H1 (cell line): ENCODE results near the gene INVS. TPM values are rescaled to one million over a fixed set of nuclear protein-coding genes. Genes with fewer than 3 reads are reported as not detected.

Experiments used
- ZNF274 ChIP-seq: IDR thresholded peaks from 2 replicates; pipeline ENCODE4 v1.7.0; 2012; ENCODE audit warnings: low read length, borderline replicate concordance; ENCODE audit errors: extremely low read depth
- polyA plus RNA-seq, 7 experiments: library from polyadenylated mRNA; depleted of rRNA in 3 of 7; stranded (reverse) in 5 of 7; unstranded in 2 of 7; fragments of >200 nt in 5 of 7; fragments of 200-250 nt in 2 of 7; gene quantifications; 1 replicate in 5 of 7; 2 replicates in 1 of 7; 4 replicates in 1 of 7; pipeline versions ENCODE4 v1.2.1 to v1.2.3, GENCODE V29; 2011 to 2013; ENCODE audit warnings: missing spikeins in 2 of 7, mixed read lengths in 2 of 7
- total RNA-seq: library from RNA; stranded (reverse); fragmentation: NEBNext Ultra II Directional; extraction: Animal tissue kit (Norgen Biotek cat#: 25700); gene quantifications from 2 replicates; pipeline ENCODE4 v1.2.1, GENCODE V29; 2021

Gene INVS
- total and polyA plus RNA-seq, 2 of the 8 experiments (the other 6 are each of a cell fraction or from before 2014, with no cell fraction given): 4.1 to 6.9 TPM

DNA sequence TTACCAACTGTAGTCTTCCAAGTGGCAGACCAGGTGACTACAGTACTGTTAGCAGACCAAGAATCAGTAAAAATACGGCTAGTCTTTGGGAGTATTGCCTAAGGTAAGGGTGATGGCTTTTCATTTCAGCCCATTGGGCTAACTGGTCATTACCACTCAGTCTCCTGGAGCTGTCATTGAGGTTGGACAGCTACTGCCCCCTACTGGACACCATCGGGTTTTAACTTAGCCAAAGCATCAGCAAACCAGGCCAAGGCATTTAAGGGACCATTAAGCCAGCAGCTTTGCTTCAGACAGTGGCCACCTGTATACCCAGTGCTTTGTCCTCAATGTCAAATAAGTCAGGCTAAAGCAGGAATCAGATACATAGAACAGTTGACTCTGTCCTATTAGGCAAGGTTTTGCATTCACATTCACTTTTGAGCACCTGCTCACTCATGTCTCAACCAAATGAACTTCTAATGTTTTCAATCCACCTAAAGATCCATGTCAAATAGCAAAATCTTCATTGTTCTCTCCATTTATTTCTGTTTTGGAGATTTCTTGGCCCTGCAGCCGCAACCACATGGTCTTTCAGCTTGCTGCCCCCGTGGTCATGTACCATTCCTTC is 117.2 kb downstream of the INVS start (continued):
- no peak for TF ChIP-seq ZNF274
